Psoas muscle (tissue), 8 donors: ENCODE results near the gene TPPP. TPM values are rescaled to one million over a fixed set of nuclear protein-coding genes. Genes with fewer than 3 reads are reported as not detected.

Experiments used
- ATAC-seq, 4 donors: fragments of 200-7000 bp; cut with Tn5 transposase; one replicate each; pipeline ENCODE4 v1.9.1; 2020; ENCODE audit warnings: moderate library complexity in 3 of 4, mild to moderate bottlenecking in 2 of 4
- DNase-seq, 2 donors: peaks; one replicate each; pipeline ENCODE4 v3.0.0-alpha.2; 2020
- H3K27ac ChIP-seq: fragments of 200-600 bp; one replicate; pipeline ENCODE4 v1.8.0; 2022
- H3K27me3 ChIP-seq, 3 donors: fragments of 200-600 bp in 1 of 3; one replicate each; pipeline versions ENCODE4 v1.6.1 to v1.8.0; 2013 to 2022; ENCODE audit warnings: low read length in 2 of 3, mild to moderate bottlenecking in 2 of 3, moderate library complexity in 1 of 3; ENCODE audit not compliant: insufficient read depth in 3 of 3
- H3K36me3 ChIP-seq, 2 donors: fragments of 200-600 bp in 1 of 2; one replicate each; pipeline versions ENCODE4 v1.6.1 to v1.8.0; 2013 to 2022; ENCODE audit warnings: low read depth in 1 of 2, mild to moderate bottlenecking in 1 of 2, moderate library complexity in 1 of 2; ENCODE audit not compliant: insufficient read depth in 1 of 2
- H3K4me1 ChIP-seq: fragments of 200-600 bp; one replicate; pipeline ENCODE4 v1.8.0; 2022
- H3K4me3 ChIP-seq: fragments of 200-600 bp; one replicate; pipeline ENCODE4 v1.8.0; 2022; ENCODE audit warnings: mild to moderate bottlenecking
- H3K9me3 ChIP-seq: fragments of 200-600 bp; one replicate; pipeline ENCODE4 v1.8.0; 2022
- CTCF ChIP-seq: fragments of 200-600 bp; IDR thresholded peaks from one replicate; pipeline ENCODE4 v1.8.0; 2022; ENCODE audit warnings: antibody characterized with exemption
- WGBS, 3 donors: extraction: QIAGEN DNeasy Blood & Tissue Kit; methylation state at CpG; one replicate each; pipeline versions ENCODE4 v1.1.6 to v1.1.7; 2013; 5-methylcytosine and 5-hydroxymethylcytosine counted together
- intact Hi-C, 2 donors: fragments of 100-400 bp; cut with DNase I; formaldehyde crosslinking; loops; one replicate each; pipeline versions ENCODE4 v1.11.0 to v1.14.2; 2022
- polyA plus RNA-seq, 3 donors: library from polyadenylated mRNA; stranded (reverse); fragments of 200-250 nt; gene quantifications; one replicate each; pipeline ENCODE4 v1.2.3, GENCODE V29; 2013
- total RNA-seq, 4 donors: library from RNA; stranded (reverse); fragmentation: NEBNext Ultra II Directional in 2 of 4; extraction: Animal tissue kit (Norgen Biotek cat#: 25700) in 2 of 4; gene quantifications; one replicate each; pipeline versions ENCODE4 v1.2.1 to v1.2.4, GENCODE V29; 2021 to 2023
- donor health status: healthy with polysubstance abuse.
- donor health status: DM: no; HTN: no; CAD: no; lungs with moderate emphysema.
- donor health status: Bipolar disorder and iron deficiency.
- donor health status: healthy.
- donor health status: DM: yes; HTN: yes; CAD: no.
- donor health status: DM: no; HTN: no; CAD: no.
- donor health status: DM: no; HTN: no; CAD: no.
- donor health status: DM: yes; HTN: yes; CAD: no.

Gene TPPP
- total and polyA plus RNA-seq, 7 donors: 1.8 to 11.0 (median 3.3) TPM

GRCh38 chr5:673161-673830, 19.9 kb downstream of the TPPP start:
- H3K4me3 ChIP-seq: no peak overlapping the region
- peak overlapping the region; percentile 64 for H3K27ac ChIP-seq
- TF ChIP-seq CTCF: no peak
- no peaks in the 10 kb centered on the region for H3K36me3 ChIP-seq
- DNase-seq (peak in 1 of 2 donors; percentile 45), ATAC-seq (no peak)
- H3K27me3 ChIP-seq: no peaks in the 10 kb centered on the region
- H3K4me1 ChIP-seq: peaks cover 36% of the 10 kb centered on the region
- WGBS, 3 donors: 37 to 57% (median 38%) methylated on average over 19 of the region's 19 CpGs
- no peaks in the 10 kb centered on the region for H3K9me3 ChIP-seq
- intact Hi-C loops: loop anchor here in 1 of 2 donors (2.0 kb wide), 1 partner anchor 230 kb away; no protein-coding TSS in a partner anchor

- Histone ChIP-seq H3K9me3 (no peaks in the 10 kb centered on the region), H3K27me3 (no peaks in the 10 kb centered on the region), H3K4me1 (peaks cover 36% of the 10 kb centered on the region), H3K4me3 (no peak overlapping the region), H3K36me3 (no peaks in the 10 kb centered on the region), H3K27ac (no peak overlapping the region)
- WGBS, 3 donors: 10 to 21% (median 12%) methylated on average over 27 of the region's 27 CpGs
- TF ChIP-seq CTCF: no peak
- DNase-seq: peak; percentile 59 to 75
- ATAC-seq: peak in 1 of 4 donors; percentile 3
- intact Hi-C loops: loop anchor here in 1 of 2 donors (2.0 kb wide), 1 partner anchor 230 kb away; no protein-coding TSS in a partner anchor
Measured at GRCh38 chr5:672329-673160, 20.6 kb downstream of the TPPP start.

GRCh38 chr5:671459-672328, 21.5 kb downstream of the TPPP start:
- peak; percentile 79 to 89 for DNase-seq
- peaks cover 36% of the 10 kb centered on the region for H3K4me1 ChIP-seq
- H3K9me3 ChIP-seq: no peaks in the 10 kb centered on the region
- peak; percentile 77 to 86 (median 80) for ATAC-seq
- intact Hi-C loops: loop anchor here (2.0 kb wide), 1 partner anchor 231 kb away; no protein-coding TSS in a partner anchor
- H3K4me3 ChIP-seq: peak overlapping the region; percentile 16
- no peaks in the 10 kb centered on the region for H3K36me3 ChIP-seq
- 9 to 10% (median 9%) methylated on average over 25 to 27 of the region's 27 CpGs for WGBS, 3 donors
- peak; percentile 95 for TF ChIP-seq CTCF
- no peak overlapping the region for H3K27ac ChIP-seq
- H3K27me3 ChIP-seq: no peaks in the 10 kb centered on the region

GRCh38 chr5:670396-671270, 22.5 kb downstream of the TPPP start:
- Histone ChIP-seq H3K27ac (no peak overlapping the region), H3K9me3 (no peaks in the 10 kb centered on the region), H3K4me1 (peaks cover 36% of the 10 kb centered on the region), H3K4me3 (no peak overlapping the region), H3K27me3 (no peaks in the 10 kb centered on the region), H3K36me3 (no peaks in the 10 kb centered on the region)
- ATAC-seq (no peak), DNase-seq (peak in 1 of 2 donors; percentile 51)
- intact Hi-C loops: loop anchor here in 1 of 2 donors (2.0 kb wide), 1 partner anchor 232 kb away; no protein-coding TSS in a partner anchor
- WGBS, 3 donors: 66 to 74% (median 71%) methylated on average over 31 to 33 of the region's 33 CpGs
- TF ChIP-seq CTCF: no peak
